Measurements from ENCODE around the gene GULP1.
"Not testable (repeated sequence)": the region's sequence is repeated elsewhere in the genome, so short reads cannot be mapped to it uniquely, and the experiment has no call there.

Gene GULP1

GRCh38 chr2:188601391-188601790 is 309.7 kb downstream of the GULP1 start:
- no peak for DNase-seq (ENCODE audit: low spot score)

GRCh38 chr2:188601927-188602326 is 310.3 kb downstream of the GULP1 start:
- DNase-seq (ENCODE audit: low spot score), result no peak

- no peak for DNase-seq (ENCODE audit: low spot score)
These were observed 312.9 kb downstream of the GULP1 start for GRCh38 chr2:188604579-188604978.

- DNase-seq (ENCODE audit: low spot score), result not testable (repeated sequence)
These were observed 314.2 kb downstream of the GULP1 start for GRCh38 chr2:188605609-188606584.

- DNase-seq (ENCODE audit: low spot score), result not testable (repeated sequence)
These were observed 314.9 kb downstream of the GULP1 start for GRCh38 chr2:188606596-188606995.

GRCh38 chr2:188607501-188607900 is 315.8 kb downstream of the GULP1 start:
- no peak for DNase-seq (ENCODE audit: low spot score)

GRCh38 chr2:188609321-188610049 is 317.8 kb downstream of the GULP1 start:
- no peak for DNase-seq (ENCODE audit: low spot score)

GRCh38 chr2:188610050-188610444 is 318.4 kb downstream of the GULP1 start:
- no peak for DNase-seq (ENCODE audit: low spot score)

GRCh38 chr2:188610827-188611226 is 319.2 kb downstream of the GULP1 start:
- DNase-seq (ENCODE audit: low spot score), result no peak

GRCh38 chr2:188619146-188619545 is 327.5 kb downstream of the GULP1 start:
- DNase-seq (ENCODE audit: low spot score), result no peak

- DNase-seq (ENCODE audit: low spot score), result no peak
These were observed 329.2 kb downstream of the GULP1 start for GRCh38 chr2:188620916-188621315.

GRCh38 chr2:188622601-188623260 is 331.1 kb downstream of the GULP1 start:
- DNase-seq (ENCODE audit: low spot score), result no peak

- peak; percentile 27 for DNase-seq (ENCODE audit: low spot score)
These were observed 332.4 kb downstream of the GULP1 start for GRCh38 chr2:188623995-188624643.

- DNase-seq (ENCODE audit: low spot score), result no peak
These were observed 335.8 kb downstream of the GULP1 start for GRCh38 chr2:188627471-188627870.

GRCh38 chr2:188628989-188629752 is 337.5 kb downstream of the GULP1 start:
- DNase-seq (ENCODE audit: low spot score), result peak; percentile 68

- no peak for DNase-seq (ENCODE audit: low spot score)
These were observed 338.3 kb downstream of the GULP1 start for GRCh38 chr2:188629753-188630527.

GRCh38 chr2:188631037-188631809 is 339.5 kb downstream of the GULP1 start:
- no peak for DNase-seq (ENCODE audit: low spot score)

GRCh38 chr2:188634656-188635055 is 343.0 kb downstream of the GULP1 start:
- no peak for DNase-seq (ENCODE audit: low spot score)

All from AG20443 (cell line).